ENCODE measurements around the gene ACVR2B. TPM values are rescaled to one million over a fixed set of nuclear protein-coding genes. Genes with fewer than 3 reads are reported as not detected.
A peak's percentile ranks its signal among the peaks of the same experiment; 100 is the strongest.

Gene ACVR2B
- total and polyA plus RNA-seq, 2 of the 13 experiments (the other 11 are each of a cell fraction or from before 2014, with no cell fraction given): 10.0 to 12.7 TPM

DNA sequence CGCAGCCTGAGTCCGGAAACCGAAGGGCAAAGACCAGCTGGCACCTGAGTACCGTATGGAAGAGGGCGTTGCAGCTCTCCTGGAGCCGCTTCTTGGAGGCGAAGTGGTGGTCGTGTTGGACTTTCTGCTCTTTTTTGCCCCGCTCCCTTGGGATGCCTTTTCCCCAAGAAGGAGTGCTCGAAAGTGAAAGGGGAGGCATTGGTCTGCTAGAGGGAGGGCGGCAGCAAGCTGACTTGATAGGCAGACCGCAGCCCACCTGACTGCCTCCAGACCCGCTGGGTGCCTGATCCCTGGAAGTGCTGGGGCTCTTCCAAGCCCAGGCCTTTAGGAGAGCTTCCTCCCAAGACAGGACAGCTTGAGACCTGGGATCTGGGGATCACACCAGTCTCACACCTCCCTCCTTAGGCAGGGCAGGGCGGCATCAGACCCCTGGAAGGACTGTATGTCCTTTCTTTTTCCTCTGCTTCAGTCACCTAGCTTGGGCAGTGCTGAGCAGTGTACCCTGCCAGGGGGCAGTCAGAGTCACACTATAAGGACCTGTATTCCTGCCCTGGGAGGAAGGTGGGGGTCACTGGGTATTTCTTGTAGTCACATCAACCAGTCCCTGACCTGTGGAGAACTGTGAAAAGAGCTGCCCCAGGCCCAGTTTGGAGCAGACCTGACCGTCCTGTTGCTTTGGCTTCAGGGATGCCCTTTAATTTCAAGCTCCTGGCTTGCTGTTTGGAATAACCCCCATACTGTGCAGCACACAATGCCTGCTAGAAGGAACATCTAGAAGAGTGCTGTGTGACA, 2.1 kb downstream of the ACVR2B start (continued):
- TF ChIP-seq, protein P1, sequence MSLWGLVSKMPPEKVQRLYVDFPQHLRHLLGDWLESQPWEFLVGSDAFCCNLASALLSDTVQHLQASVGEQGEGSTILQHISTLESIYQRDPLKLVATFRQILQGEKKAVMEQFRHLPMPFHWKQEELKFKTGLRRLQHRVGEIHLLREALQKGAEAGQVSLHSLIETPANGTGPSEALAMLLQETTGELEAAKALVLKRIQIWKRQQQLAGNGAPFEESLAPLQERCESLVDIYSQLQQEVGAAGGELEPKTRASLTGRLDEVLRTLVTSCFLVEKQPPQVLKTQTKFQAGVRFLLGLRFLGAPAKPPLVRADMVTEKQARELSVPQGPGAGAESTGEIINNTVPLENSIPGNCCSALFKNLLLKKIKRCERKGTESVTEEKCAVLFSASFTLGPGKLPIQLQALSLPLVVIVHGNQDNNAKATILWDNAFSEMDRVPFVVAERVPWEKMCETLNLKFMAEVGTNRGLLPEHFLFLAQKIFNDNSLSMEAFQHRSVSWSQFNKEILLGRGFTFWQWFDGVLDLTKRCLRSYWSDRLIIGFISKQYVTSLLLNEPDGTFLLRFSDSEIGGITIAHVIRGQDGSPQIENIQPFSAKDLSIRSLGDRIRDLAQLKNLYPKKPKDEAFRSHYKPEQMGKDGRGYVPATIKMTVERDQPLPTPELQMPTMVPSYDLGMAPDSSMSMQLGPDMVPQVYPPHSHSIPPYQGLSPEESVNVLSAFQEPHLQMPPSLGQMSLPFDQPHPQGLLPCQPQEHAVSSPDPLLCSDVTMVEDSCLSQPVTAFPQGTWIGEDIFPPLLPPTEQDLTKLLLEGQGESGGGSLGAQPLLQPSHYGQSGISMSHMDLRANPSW (CRISPR knock-in tag; IDR thresholded peaks at IDR 0.05; ENCODE audit: borderline replicate concordance): no peak
- TF ChIP-seq, protein P2, sequence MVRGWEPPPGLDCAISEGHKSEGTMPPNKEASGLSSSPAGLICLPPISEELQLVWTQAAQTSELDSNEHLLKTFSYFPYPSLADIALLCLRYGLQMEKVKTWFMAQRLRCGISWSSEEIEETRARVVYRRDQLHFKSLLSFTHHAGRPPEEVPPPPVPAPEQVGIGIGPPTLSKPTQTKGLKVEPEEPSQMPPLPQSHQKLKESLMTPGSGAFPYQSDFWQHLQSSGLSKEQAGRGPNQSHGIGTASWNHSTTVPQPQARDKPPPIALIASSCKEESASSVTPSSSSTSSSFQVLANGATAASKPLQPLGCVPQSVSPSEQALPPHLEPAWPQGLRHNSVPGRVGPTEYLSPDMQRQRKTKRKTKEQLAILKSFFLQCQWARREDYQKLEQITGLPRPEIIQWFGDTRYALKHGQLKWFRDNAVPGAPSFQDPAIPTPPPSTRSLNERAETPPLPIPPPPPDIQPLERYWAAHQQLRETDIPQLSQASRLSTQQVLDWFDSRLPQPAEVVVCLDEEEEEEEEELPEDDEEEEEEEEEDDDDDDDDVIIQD (CRISPR knock-in tag; IDR thresholded peaks at IDR 0.05; ENCODE audit: low read depth): peak; percentile 61; the same call in 1 of the 2 replicates
- TF ChIP-seq MYNN (CRISPR knock-in tag; IDR thresholded peaks at IDR 0.05; ENCODE audit: low read depth) (no peak), ZNF44 (CRISPR knock-in tag; IDR thresholded peaks at IDR 0.05) (no peak), SP1 (IDR thresholded peaks at IDR 0.05) (no peak), SP1 (CRISPR knock-in tag; IDR thresholded peaks at IDR 0.05) (no peak), ZNF3 (CRISPR knock-in tag; IDR thresholded peaks at IDR 0.05) (no peak), ZNF563 (CRISPR knock-in tag; IDR thresholded peaks at IDR 0.05) (no peak), ZFP36L1 (CRISPR knock-in tag; IDR thresholded peaks at IDR 0.05) (no peak), ZNF614 (CRISPR knock-in tag; IDR thresholded peaks at IDR 0.05; ENCODE audit: borderline replicate concordance) (0 out of 2 replicates have a peak, but pooled peaks have one; percentile 4)
- TF ChIP-seq, protein P3, sequence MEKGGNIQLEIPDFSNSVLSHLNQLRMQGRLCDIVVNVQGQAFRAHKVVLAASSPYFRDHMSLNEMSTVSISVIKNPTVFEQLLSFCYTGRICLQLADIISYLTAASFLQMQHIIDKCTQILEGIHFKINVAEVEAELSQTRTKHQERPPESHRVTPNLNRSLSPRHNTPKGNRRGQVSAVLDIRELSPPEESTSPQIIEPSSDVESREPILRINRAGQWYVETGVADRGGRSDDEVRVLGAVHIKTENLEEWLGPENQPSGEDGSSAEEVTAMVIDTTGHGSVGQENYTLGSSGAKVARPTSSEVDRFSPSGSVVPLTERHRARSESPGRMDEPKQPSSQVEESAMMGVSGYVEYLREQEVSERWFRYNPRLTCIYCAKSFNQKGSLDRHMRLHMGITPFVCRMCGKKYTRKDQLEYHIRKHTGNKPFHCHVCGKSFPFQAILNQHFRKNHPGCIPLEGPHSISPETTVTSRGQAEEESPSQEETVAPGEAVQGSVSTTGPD (CRISPR knock-in tag; IDR thresholded peaks at IDR 0.05): no peak
- TF ChIP-seq, protein P4, sequence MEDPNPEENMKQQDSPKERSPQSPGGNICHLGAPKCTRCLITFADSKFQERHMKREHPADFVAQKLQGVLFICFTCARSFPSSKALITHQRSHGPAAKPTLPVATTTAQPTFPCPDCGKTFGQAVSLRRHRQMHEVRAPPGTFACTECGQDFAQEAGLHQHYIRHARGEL (CRISPR knock-in tag; IDR thresholded peaks at IDR 0.05): no peak
- TF ChIP-seq, protein P5, sequence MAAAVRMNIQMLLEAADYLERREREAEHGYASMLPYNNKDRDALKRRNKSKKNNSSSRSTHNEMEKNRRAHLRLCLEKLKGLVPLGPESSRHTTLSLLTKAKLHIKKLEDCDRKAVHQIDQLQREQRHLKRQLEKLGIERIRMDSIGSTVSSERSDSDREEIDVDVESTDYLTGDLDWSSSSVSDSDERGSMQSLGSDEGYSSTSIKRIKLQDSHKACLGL (CRISPR knock-in tag; IDR thresholded peaks at IDR 0.05): no peak
- TF ChIP-seq, protein P6, sequence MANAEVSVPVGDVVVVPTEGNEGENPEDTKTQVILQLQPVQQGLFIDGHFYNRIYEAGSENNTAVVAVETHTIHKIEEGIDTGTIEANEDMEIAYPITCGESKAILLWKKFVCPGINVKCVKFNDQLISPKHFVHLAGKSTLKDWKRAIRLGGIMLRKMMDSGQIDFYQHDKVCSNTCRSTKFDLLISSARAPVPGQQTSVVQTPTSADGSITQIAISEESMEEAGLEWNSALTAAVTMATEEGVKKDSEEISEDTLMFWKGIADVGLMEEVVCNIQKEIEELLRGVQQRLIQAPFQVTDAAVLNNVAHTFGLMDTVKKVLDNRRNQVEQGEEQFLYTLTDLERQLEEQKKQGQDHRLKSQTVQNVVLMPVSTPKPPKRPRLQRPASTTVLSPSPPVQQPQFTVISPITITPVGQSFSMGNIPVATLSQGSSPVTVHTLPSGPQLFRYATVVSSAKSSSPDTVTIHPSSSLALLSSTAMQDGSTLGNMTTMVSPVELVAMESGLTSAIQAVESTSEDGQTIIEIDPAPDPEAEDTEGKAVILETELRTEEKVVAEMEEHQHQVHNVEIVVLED (CRISPR knock-in tag; IDR thresholded peaks at IDR 0.05; ENCODE audit: borderline replicate concordance): 0 out of 2 replicates have a peak, but pooled peaks have one; percentile 35
- TF ChIP-seq, protein P7, sequence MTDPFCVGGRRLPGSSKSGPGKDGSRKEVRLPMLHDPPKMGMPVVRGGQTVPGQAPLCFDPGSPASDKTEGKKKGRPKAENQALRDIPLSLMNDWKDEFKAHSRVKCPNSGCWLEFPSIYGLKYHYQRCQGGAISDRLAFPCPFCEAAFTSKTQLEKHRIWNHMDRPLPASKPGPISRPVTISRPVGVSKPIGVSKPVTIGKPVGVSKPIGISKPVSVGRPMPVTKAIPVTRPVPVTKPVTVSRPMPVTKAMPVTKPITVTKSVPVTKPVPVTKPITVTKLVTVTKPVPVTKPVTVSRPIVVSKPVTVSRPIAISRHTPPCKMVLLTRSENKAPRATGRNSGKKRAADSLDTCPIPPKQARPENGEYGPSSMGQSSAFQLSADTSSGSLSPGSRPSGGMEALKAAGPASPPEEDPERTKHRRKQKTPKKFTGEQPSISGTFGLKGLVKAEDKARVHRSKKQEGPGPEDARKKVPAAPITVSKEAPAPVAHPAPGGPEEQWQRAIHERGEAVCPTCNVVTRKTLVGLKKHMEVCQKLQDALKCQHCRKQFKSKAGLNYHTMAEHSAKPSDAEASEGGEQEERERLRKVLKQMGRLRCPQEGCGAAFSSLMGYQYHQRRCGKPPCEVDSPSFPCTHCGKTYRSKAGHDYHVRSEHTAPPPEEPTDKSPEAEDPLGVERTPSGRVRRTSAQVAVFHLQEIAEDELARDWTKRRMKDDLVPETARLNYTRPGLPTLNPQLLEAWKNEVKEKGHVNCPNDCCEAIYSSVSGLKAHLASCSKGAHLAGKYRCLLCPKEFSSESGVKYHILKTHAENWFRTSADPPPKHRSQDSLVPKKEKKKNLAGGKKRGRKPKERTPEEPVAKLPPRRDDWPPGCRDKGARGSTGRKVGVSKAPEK (CRISPR knock-in tag; IDR thresholded peaks at IDR 0.05; ENCODE audit: borderline replicate concordance): 0 out of 2 replicates have a peak, but pooled peaks have one; percentile 35

Measured in HepG2 (cell line).